ENCODE results near the gene EFNA1. TPM values are rescaled to one million over a fixed set of nuclear protein-coding genes. Genes with fewer than 3 reads are reported as not detected.
A peak's percentile ranks its signal among the peaks of the same experiment; 100 is the strongest.

The EFNA1 gene
- total RNA-seq, 1 donor from 2014 or later, result 0.77 TPM

- TF ChIP-seq CTCF (conservative IDR thresholded peaks at IDR 0.05), result no peak
- Mint-ChIP-seq H3K4me1 (peaks cover 5% of the 10 kb centered on the region), H3K9me3 (no peaks in the 10 kb centered on the region), H3K27me3 (ENCODE audit: low read depth) (peaks cover 53% of the 10 kb centered on the region), H3K27ac (ENCODE audit: unreplicated experiment) (peak overlapping the region; percentile 22), H3K36me3 (ENCODE audit: low read depth) (no peaks in the 10 kb centered on the region), H3K4me3 (no peak overlapping the region)
- DNase-seq (ENCODE audit: low read depth, low spot score), result no peak
Measured at GRCh38 chr1:155094622-155094948, 33.1 kb upstream of the EFNA1 start.

DNA sequence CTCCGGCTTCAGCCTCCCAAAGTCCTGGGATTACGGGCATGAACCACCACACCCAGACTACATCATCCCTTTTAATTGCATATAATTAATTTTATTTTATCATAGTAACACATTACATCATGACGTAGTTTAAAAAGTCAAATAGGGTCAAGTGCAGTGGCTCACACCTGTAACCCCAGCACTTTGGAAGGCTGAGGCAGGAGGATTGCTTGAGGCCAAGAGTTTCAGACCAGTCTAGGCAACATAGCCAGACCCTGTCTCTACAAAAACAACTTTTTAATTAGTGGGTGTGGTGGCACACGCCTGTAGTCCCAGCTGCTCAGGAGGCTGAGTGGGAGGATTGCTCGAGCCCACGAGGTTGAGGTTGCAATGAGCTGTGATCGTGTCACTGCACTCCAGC lies 28.3 kb upstream of the EFNA1 start:
- DNase-seq (ENCODE audit: low read depth, low spot score), result no peak
- no peak overlapping the region for H3K27ac Mint-ChIP-seq (ENCODE audit: unreplicated experiment)
- no peaks in the 10 kb centered on the region for H3K9me3 Mint-ChIP-seq
- H3K4me1 Mint-ChIP-seq, result no peaks in the 10 kb centered on the region
- no peaks in the 10 kb centered on the region for H3K36me3 Mint-ChIP-seq (ENCODE audit: low read depth)
- peaks cover 38% of the 10 kb centered on the region for H3K27me3 Mint-ChIP-seq (ENCODE audit: low read depth)
- no peak overlapping the region for H3K4me3 Mint-ChIP-seq
- TF ChIP-seq CTCF (conservative IDR thresholded peaks at IDR 0.05), result no peak

DNA sequence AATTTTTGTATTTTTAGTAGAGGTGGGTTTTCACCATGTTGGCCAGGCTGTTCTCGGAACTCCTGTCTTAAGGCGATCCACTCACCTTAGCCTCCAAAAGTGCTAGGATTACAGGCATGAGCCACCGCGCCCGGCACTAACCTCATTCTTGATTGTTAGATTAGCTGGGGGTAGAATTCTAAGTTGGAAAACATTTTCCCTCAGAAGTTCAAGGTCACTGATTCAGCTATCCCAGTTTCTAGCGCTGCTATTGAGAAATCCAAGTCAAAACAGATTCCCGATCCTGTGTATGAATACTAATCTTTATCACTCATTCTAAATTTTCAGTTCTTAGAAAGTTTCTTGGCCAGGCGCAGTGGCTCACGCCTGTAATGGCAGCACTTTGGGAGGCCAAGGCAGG lies 24.4 kb upstream of the EFNA1 start:
- peaks cover 31% of the 10 kb centered on the region for H3K27me3 Mint-ChIP-seq (ENCODE audit: low read depth)
- TF ChIP-seq CTCF (conservative IDR thresholded peaks at IDR 0.05), result no peak
- no peak overlapping the region for H3K27ac Mint-ChIP-seq (ENCODE audit: unreplicated experiment)
- no peaks in the 10 kb centered on the region for H3K4me1 Mint-ChIP-seq
- no peak overlapping the region for H3K4me3 Mint-ChIP-seq
- H3K36me3 Mint-ChIP-seq (ENCODE audit: low read depth), result no peaks in the 10 kb centered on the region
- no peaks in the 10 kb centered on the region for H3K9me3 Mint-ChIP-seq
- no peak for DNase-seq (ENCODE audit: low read depth, low spot score)

GRCh38 chr1:155104605-155105534 lies 22.8 kb upstream of the EFNA1 start:
- Mint-ChIP-seq H3K4me3 (no peak overlapping the region), H3K36me3 (ENCODE audit: low read depth) (no peaks in the 10 kb centered on the region), H3K27me3 (ENCODE audit: low read depth) (peaks cover 36% of the 10 kb centered on the region), H3K27ac (ENCODE audit: unreplicated experiment) (no peak overlapping the region), H3K4me1 (no peaks in the 10 kb centered on the region), H3K9me3 (no peaks in the 10 kb centered on the region)
- no peak for DNase-seq (ENCODE audit: low read depth, low spot score)
- TF ChIP-seq CTCF (conservative IDR thresholded peaks at IDR 0.05), result no peak

GRCh38 chr1:155105604-155106011 lies 22.1 kb upstream of the EFNA1 start:
- no peaks in the 10 kb centered on the region for H3K9me3 Mint-ChIP-seq
- no peak for TF ChIP-seq CTCF (conservative IDR thresholded peaks at IDR 0.05)
- H3K4me1 Mint-ChIP-seq, result no peaks in the 10 kb centered on the region
- H3K27me3 Mint-ChIP-seq (ENCODE audit: low read depth), result peaks cover 39% of the 10 kb centered on the region
- no peak overlapping the region for H3K4me3 Mint-ChIP-seq
- H3K36me3 Mint-ChIP-seq (ENCODE audit: low read depth), result no peaks in the 10 kb centered on the region
- no peak for DNase-seq (ENCODE audit: low read depth, low spot score)
- H3K27ac Mint-ChIP-seq (ENCODE audit: unreplicated experiment), result no peak overlapping the region
